ENCODE data around the gene POLR2F.

DNA sequence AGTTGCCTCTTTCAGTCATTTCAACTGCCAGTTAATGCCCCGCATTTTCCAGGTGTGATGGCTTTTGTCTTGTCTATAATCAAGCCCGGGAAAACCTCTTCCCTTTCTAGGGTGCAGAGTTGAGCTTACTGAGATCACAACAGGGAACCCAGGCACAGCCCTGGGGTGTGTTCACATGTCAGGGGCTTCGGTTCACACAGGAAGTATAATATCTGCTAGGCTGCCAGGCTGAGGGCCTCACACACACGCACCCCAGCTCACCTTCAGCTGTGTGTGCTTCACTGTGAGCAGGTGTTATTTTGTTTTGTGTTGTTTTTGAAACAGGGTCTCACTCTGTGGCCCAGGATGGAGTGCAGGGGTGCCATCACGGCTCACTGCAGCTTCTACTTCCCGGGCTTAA lies 40.5 kb downstream of the POLR2F start:
- TF ChIP-seq, protein P1, sequence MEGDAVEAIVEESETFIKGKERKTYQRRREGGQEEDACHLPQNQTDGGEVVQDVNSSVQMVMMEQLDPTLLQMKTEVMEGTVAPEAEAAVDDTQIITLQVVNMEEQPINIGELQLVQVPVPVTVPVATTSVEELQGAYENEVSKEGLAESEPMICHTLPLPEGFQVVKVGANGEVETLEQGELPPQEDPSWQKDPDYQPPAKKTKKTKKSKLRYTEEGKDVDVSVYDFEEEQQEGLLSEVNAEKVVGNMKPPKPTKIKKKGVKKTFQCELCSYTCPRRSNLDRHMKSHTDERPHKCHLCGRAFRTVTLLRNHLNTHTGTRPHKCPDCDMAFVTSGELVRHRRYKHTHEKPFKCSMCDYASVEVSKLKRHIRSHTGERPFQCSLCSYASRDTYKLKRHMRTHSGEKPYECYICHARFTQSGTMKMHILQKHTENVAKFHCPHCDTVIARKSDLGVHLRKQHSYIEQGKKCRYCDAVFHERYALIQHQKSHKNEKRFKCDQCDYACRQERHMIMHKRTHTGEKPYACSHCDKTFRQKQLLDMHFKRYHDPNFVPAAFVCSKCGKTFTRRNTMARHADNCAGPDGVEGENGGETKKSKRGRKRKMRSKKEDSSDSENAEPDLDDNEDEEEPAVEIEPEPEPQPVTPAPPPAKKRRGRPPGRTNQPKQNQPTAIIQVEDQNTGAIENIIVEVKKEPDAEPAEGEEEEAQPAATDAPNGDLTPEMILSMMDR (IDR thresholded peaks at IDR 0.05) = no peak
- TF ChIP-seq POLR2A (IDR thresholded peaks at IDR 0.05) = no peak
